ENCODE measurements around the gene TNFRSF21. TPM values are rescaled to one million over a fixed set of nuclear protein-coding genes. Genes with fewer than 3 reads are reported as not detected.
"Not testable (repeated sequence)": the region's sequence is repeated elsewhere in the genome, so short reads cannot be mapped to it uniquely, and the experiment has no call there.

The TNFRSF21 gene
- total RNA-seq, 2 donors from 2014 or later, result 21.8 to 22.5 TPM

DNA sequence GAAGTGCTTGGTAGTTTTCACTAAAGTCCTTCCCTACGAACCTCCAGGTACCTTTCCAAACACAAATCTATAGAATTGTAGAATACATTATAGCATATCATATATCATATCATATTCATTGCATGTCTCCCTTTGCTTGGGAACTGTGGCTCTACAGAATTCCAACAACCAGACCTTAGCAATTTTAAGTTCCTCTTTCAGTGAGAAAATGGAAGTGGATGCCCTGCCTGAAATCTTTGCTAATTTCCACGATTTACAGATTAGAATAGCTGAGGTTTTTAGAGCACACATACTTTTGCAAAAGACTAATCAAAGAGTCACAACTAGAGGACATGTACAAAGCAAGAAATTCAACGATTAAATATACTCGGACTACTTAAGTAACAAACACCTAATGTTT, 78.6 kb downstream of the TNFRSF21 start:
- 99% methylated on average over 4 of the region's 4 CpGs for WGBS
- Histone ChIP-seq H3K9me3 (no peaks in the 10 kb centered on the region), H3K4me1 (replicated peaks) (no peaks in the 10 kb centered on the region)

DNA sequence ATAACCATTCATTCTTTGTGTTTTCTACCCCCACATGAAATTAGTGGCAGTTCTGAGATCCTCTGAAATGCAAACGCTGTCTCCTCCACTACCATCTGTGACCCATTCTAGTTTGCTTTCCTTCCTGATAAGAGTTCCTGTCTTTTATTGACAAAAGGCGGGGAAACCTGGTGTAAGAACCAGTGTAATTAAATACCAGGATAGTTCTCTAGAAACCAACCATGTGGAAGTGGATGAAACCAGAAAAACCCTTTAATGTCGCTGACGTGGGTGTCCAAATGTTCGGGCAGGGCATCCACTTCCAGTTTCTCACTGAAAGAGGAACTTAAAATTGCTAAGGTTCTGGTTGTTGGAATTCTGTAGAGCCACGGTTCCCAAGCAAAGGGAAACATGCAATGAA, 79.1 kb downstream of the TNFRSF21 start:
- WGBS, result 59% methylated on average over 6 of the region's 6 CpGs
- no peaks in the 10 kb centered on the region for H3K36me3 ChIP-seq
- TF ChIP-seq, protein P1, sequence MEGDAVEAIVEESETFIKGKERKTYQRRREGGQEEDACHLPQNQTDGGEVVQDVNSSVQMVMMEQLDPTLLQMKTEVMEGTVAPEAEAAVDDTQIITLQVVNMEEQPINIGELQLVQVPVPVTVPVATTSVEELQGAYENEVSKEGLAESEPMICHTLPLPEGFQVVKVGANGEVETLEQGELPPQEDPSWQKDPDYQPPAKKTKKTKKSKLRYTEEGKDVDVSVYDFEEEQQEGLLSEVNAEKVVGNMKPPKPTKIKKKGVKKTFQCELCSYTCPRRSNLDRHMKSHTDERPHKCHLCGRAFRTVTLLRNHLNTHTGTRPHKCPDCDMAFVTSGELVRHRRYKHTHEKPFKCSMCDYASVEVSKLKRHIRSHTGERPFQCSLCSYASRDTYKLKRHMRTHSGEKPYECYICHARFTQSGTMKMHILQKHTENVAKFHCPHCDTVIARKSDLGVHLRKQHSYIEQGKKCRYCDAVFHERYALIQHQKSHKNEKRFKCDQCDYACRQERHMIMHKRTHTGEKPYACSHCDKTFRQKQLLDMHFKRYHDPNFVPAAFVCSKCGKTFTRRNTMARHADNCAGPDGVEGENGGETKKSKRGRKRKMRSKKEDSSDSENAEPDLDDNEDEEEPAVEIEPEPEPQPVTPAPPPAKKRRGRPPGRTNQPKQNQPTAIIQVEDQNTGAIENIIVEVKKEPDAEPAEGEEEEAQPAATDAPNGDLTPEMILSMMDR (IDR thresholded peaks at IDR 0.05), result no peak
- no peak for TF ChIP-seq POLR2A (IDR thresholded peaks at IDR 0.05)
- no peaks in the 10 kb centered on the region for H3K9me3 ChIP-seq
- H3K4me3 ChIP-seq, result no peak overlapping the region
- no peaks in the 10 kb centered on the region for H3K4me1 ChIP-seq (replicated peaks)
- intact Hi-C loops (cut with DNase I), result no loop called here
- DNase-seq (ENCODE audit: low spot score), result no peak
- no peaks in the 10 kb centered on the region for H3K27me3 ChIP-seq (replicated peaks; ENCODE audit: insufficient read depth)
- H3K27ac ChIP-seq, result no peak overlapping the region

More for the DNA sequence above, 78.6 kb downstream of the TNFRSF21 start:
- Histone ChIP-seq H3K27ac (no peak overlapping the region), H3K4me3 (no peak overlapping the region), H3K36me3 (no peaks in the 10 kb centered on the region), H3K27me3 (replicated peaks; ENCODE audit: insufficient read depth) (no peaks in the 10 kb centered on the region)
- intact Hi-C loops (cut with DNase I), result no loop called here
- no peak for DNase-seq (ENCODE audit: low spot score)
- TF ChIP-seq POLR2A (IDR thresholded peaks at IDR 0.05) (no peak), POLR2AphosphoS5 (IDR thresholded peaks at IDR 0.05) (no peak)
- TF ChIP-seq, protein P1 (IDR thresholded peaks at IDR 0.05), result no peak

DNA sequence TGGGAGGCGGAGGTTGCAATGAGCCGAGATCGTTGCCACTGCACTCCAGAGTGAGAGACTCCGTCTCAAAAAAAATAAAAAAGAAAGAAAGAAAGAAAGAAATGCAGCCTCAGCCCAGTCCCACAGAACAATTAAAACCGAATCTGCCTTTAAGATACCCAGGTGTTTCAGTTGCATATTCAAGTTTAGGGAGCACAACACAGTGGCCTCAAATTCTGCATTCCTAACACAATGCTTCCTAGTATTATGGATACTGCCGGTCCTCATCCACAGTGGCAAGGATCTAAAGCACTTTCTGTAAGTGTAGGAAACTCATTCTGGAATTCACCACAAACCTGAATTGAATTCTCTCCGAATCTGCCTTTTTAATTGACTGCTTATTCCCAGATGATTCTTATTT, 80.5 kb downstream of the TNFRSF21 start:
- intact Hi-C loops (cut with DNase I), result no loop called here
- 95% methylated on average over 7 of the region's 7 CpGs for WGBS
- TF ChIP-seq, protein P1 (IDR thresholded peaks at IDR 0.05), result no peak
- TF ChIP-seq POLR2A (IDR thresholded peaks at IDR 0.05) (no peak), POLR2AphosphoS5 (IDR thresholded peaks at IDR 0.05) (no peak)

DNA sequence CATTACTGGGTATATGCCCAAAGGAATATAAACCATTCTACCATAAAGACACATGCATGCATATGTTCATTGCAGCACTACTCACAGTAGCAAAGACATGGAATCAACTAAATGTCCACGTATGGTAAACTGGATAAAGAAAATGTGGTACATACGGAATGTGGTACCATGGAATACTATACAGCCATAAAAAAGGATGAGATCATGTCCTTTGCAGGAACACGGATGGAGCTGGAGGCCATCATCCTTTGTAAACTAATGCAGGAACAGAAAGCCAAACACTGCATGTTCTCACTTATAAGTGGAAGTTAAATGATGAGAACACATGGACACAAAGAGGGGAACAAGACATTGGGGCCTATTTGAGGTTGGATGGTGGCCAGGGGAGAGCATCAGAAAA, 81.6 kb downstream of the TNFRSF21 start:
- intact Hi-C loops (cut with DNase I); H3K36me3 ChIP-seq; H3K4me1 ChIP-seq (replicated peaks); H3K9me3 ChIP-seq; H3K27ac ChIP-seq; H3K27me3 ChIP-seq (replicated peaks; ENCODE audit: insufficient read depth); H3K4me3 ChIP-seq; DNase-seq (ENCODE audit: low spot score): not testable (repeated sequence)
- WGBS, result 92% methylated on average over 3 of the region's 3 CpGs

More for the DNA sequence above, 80.5 kb downstream of the TNFRSF21 start:
- no peaks in the 10 kb centered on the region for H3K36me3 ChIP-seq
- no peaks in the 10 kb centered on the region for H3K4me1 ChIP-seq (replicated peaks)
- no peaks in the 10 kb centered on the region for H3K9me3 ChIP-seq
- H3K27me3 ChIP-seq (replicated peaks; ENCODE audit: insufficient read depth), result no peaks in the 10 kb centered on the region
- no peak for DNase-seq (ENCODE audit: low spot score)
- H3K27ac ChIP-seq, result no peak overlapping the region
- H3K4me3 ChIP-seq, result no peak overlapping the region

DNA sequence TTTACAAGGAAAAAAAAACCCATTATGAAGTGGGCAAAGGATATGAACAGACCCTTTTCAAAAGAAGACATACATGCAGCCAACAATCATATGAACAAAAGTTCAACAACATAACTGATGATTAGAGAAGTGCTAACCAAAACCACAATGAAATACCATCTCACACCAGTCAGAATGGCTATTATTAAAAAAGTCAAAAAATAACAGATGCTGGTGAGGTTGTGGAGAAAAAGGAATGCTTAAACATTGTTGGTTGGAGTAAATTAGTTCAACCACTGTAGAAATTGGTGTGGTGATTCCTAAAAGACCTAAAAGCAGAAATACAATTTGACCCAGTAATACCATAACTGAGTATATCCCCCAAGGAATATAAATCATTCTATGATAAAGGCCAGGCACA, 86.5 kb downstream of the TNFRSF21 start:
- H3K9me3 ChIP-seq; H3K27ac ChIP-seq; H3K4me3 ChIP-seq; H3K36me3 ChIP-seq; H3K27me3 ChIP-seq (replicated peaks; ENCODE audit: insufficient read depth); H3K4me1 ChIP-seq (replicated peaks); DNase-seq (ENCODE audit: low spot score); intact Hi-C loops (cut with DNase I): not testable (repeated sequence)

DNA sequence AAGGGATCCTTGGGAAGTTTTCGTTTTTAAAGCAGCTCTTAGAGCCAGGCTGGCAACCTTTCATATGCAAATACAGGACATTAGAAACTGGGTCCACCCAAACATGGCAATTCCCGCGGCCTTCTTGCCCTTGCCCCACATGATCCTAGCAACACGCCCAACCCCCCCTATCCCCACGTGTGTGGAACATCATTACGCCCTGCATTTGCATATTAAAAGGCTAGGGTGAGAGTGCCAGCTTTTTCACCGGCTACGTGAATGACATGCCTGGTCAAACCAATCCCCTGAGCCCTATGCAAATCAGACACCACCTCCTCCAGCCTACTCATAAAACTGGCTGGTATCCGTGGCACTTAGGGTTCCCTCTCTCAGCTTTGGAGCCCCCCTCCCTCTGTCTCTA, 88.1 kb downstream of the TNFRSF21 start:
- Histone ChIP-seq H3K4me1 (replicated peaks) (no peaks in the 10 kb centered on the region), H3K27ac (no peak overlapping the region), H3K27me3 (replicated peaks; ENCODE audit: insufficient read depth) (no peaks in the 10 kb centered on the region), H3K4me3 (no peak overlapping the region), H3K36me3 (no peaks in the 10 kb centered on the region), H3K9me3 (no peaks in the 10 kb centered on the region)
- WGBS, result 62% methylated on average over 9 of the region's 9 CpGs
- DNase-seq (ENCODE audit: low spot score), result no peak
- intact Hi-C loops (cut with DNase I), result no loop called here
- TF ChIP-seq POLR2AphosphoS5 (IDR thresholded peaks at IDR 0.05) (no peak), POLR2A (IDR thresholded peaks at IDR 0.05) (no peak)
- TF ChIP-seq, protein P1 (IDR thresholded peaks at IDR 0.05), result no peak

All from prostate gland (tissue), 2 donors.